Measurements from ENCODE around the gene PHLDB2. TPM values are rescaled to one million over a fixed set of nuclear protein-coding genes. Genes with fewer than 3 reads are reported as not detected.
A peak's percentile ranks its signal among the peaks of the same experiment; 100 is the strongest.

The PHLDB2 gene
- total RNA-seq, 1 experiment from 2014 or later = 143 TPM

- Histone ChIP-seq H3K36me3 (ENCODE audit: control insufficient read depth in 1 of 2, insufficient read depth in 2 of 2, low read length in 2 of 2) (peaks cover 0 to 28% of the 10 kb centered on the region in 2 experiments; a peak in 1 of 4 replicates), H2AFZ (ENCODE audit: low read depth, low read length, poor library complexity, severe bottlenecking) (no peak overlapping the region), H3K79me2 (ENCODE audit: insufficient read depth, low read length) (peaks cover 96% of the 10 kb centered on the region), H3K27me3 (ENCODE audit: insufficient read depth, low read length) (no peaks in the 10 kb centered on the region), H3K4me2 (ENCODE audit: low read length) (peak overlapping the region; percentile 48), H3K4me3 (replicated peaks in 1 of 2; ENCODE audit: low read depth in 1 of 2, low read length in 2 of 2) (no peak overlapping the region), H3K9me3 (ENCODE audit: control insufficient read depth in 1 of 2, insufficient read depth in 1 of 2, low read depth in 1 of 2, low read length in 2 of 2) (no peaks in the 10 kb centered on the region), H3K4me1 (ENCODE audit: control insufficient read depth in 1 of 2, insufficient read depth in 2 of 2, low read length in 2 of 2) (peaks cover 44 to 100% of the 10 kb centered on the region in 2 experiments), H3K27ac (ENCODE audit: low read depth, low read length) (peak overlapping the region; percentile 96), H4K20me1 (ENCODE audit: insufficient read depth) (no peaks in the 10 kb centered on the region), H3K9me2 (ENCODE audit: insufficient read depth) (no peaks in the 10 kb centered on the region), H3K9ac (ENCODE audit: low read length) (peak overlapping the region; percentile 53)
- ChIA-PET CTCF (interaction anchor here (1.1 to 1.8 kb wide), 2 partner anchors 9 to 109 kb away, joined by 3 to 7 read pairs; no protein-coding TSS in a partner anchor), RAD21 (ENCODE audit: low non-redundant PET in 1 of 2, low total read pairs in 2 of 2, uncharacterized antibody in 2 of 2, unreplicated experiment in 2 of 2) (no interaction called here), POLR2A (interaction anchor here (0.9 to 6.6 kb wide), 16 partner anchors 9 to 137 kb away, joined by 3 to 152 read pairs (median 5); partner anchors contain the start of genes ABHD10 and PHLDB2)
- TF ChIP-seq ATF3 (IDR thresholded peaks at IDR 0.05) (no peak), YY1 (IDR thresholded peaks at IDR 0.05; ENCODE audit: extremely low read depth, insufficient replicate concordance, low read depth, low read length) (peak; percentile 35), CTCF (IDR thresholded peaks at IDR 0.05 in 2 of 3, conservative IDR thresholded peaks at IDR 0.05 in 1 of 3; ENCODE audit: borderline replicate concordance in 1 of 3, insufficient read depth in 1 of 3, low read depth in 2 of 3, low read length in 2 of 3) (peak in 1 of 3 experiments; percentile 26; a peak in 2 of 6 replicates), POLR2AphosphoS5 (IDR thresholded peaks at IDR 0.05; ENCODE audit: low read depth, low read length) (peak; percentile 90), TCF7L2 (IDR thresholded peaks at IDR 0.05; ENCODE audit: borderline replicate concordance, extremely low read depth, insufficient read depth, insufficient read length) (peak; percentile 70)
- DNase-seq (ENCODE audit: low read depth, low spot score) (peak; percentile 89), ATAC-seq (peak; percentile 29)
- TSS peak; percentile 95 for BruUV-seq (replicated peaks)
- intact Hi-C loops (cut with micrococcal nuclease) = no loop called here
These were observed 45.5 kb downstream of the PHLDB2 start for GRCh38 chr3:111904376-111905241.
